ENCODE data around the gene KCNA4.
"Not testable (repeated sequence)": the region's sequence is repeated elsewhere in the genome, so short reads cannot be mapped to it uniquely, and the experiment has no call there.

KCNA4 gene

GRCh38 chr11:30016588-30017363 is at the start of gene KCNA4:
Gene KCNA4, minus strand, starts transcription at chr11:30017030. Its CDS starts 4,352 bp downstream, at chr11:30012678.
- in situ Hi-C loops (cut with MboI; ENCODE audit: low sequenced_read_pairs), result no loop called here

GRCh38 chr11:30062103-30062502 is 45.3 kb upstream of the KCNA4 start:
- in situ Hi-C loops (cut with MboI; ENCODE audit: low sequenced_read_pairs), result no loop called here

GRCh38 chr11:30059172-30059815 is 42.5 kb upstream of the KCNA4 start:
- in situ Hi-C loops (cut with MboI; ENCODE audit: low sequenced_read_pairs), result no loop called here

GRCh38 chr11:30049214-30049613 is 32.4 kb upstream of the KCNA4 start:
- in situ Hi-C loops (cut with MboI; ENCODE audit: low sequenced_read_pairs), result no loop called here

GRCh38 chr11:30046578-30046945 is 29.7 kb upstream of the KCNA4 start:
- in situ Hi-C loops (cut with MboI; ENCODE audit: low sequenced_read_pairs), result no loop called here

GRCh38 chr11:30045921-30046577 is 29.2 kb upstream of the KCNA4 start:
- in situ Hi-C loops (cut with MboI; ENCODE audit: low sequenced_read_pairs), result no loop called here

GRCh38 chr11:30045144-30045543 is 28.3 kb upstream of the KCNA4 start:
- in situ Hi-C loops (cut with MboI; ENCODE audit: low sequenced_read_pairs), result no loop called here

GRCh38 chr11:30041171-30041570 is 24.3 kb upstream of the KCNA4 start:
- in situ Hi-C loops (cut with MboI; ENCODE audit: low sequenced_read_pairs), result no loop called here

GRCh38 chr11:30034746-30035145 is 17.9 kb upstream of the KCNA4 start:
- in situ Hi-C loops (cut with MboI; ENCODE audit: low sequenced_read_pairs), result not testable (repeated sequence)

- in situ Hi-C loops (cut with MboI; ENCODE audit: low sequenced_read_pairs), result not testable (repeated sequence)
These were observed 17.3 kb upstream of the KCNA4 start for GRCh38 chr11:30034166-30034565.

- in situ Hi-C loops (cut with MboI; ENCODE audit: low sequenced_read_pairs), result no loop called here
These were observed 8.7 kb upstream of the KCNA4 start for GRCh38 chr11:30025396-30026139.

GRCh38 chr11:30023074-30023473 is 6.2 kb upstream of the KCNA4 start:
- in situ Hi-C loops (cut with MboI; ENCODE audit: low sequenced_read_pairs), result no loop called here

GRCh38 chr11:30019481-30019880 is 2.7 kb upstream of the KCNA4 start:
- in situ Hi-C loops (cut with MboI; ENCODE audit: low sequenced_read_pairs), result no loop called here

- in situ Hi-C loops (cut with MboI; ENCODE audit: low sequenced_read_pairs), result no loop called here
These were observed 1.7 kb upstream of the KCNA4 start for GRCh38 chr11:30018495-30018894.

- in situ Hi-C loops (cut with MboI; ENCODE audit: low sequenced_read_pairs), result no loop called here
These were observed 640 bp upstream of the KCNA4 start for GRCh38 chr11:30017445-30017895.

GRCh38 chr11:30015725-30016412 is 961 bp downstream of the KCNA4 start:
- in situ Hi-C loops (cut with MboI; ENCODE audit: low sequenced_read_pairs), result no loop called here

GRCh38 chr11:30012346-30012745 is 4.5 kb downstream of the KCNA4 start:
- in situ Hi-C loops (cut with MboI; ENCODE audit: low sequenced_read_pairs), result no loop called here

GRCh38 chr11:30009060-30009459 is 7.8 kb downstream of the KCNA4 start:
- in situ Hi-C loops (cut with MboI; ENCODE audit: low sequenced_read_pairs), result no loop called here

GRCh38 chr11:30006876-30007275 is 10.0 kb downstream of the KCNA4 start:
- in situ Hi-C loops (cut with MboI; ENCODE audit: low sequenced_read_pairs), result no loop called here

GRCh38 chr11:30002157-30002785 is 14.6 kb downstream of the KCNA4 start:
- in situ Hi-C loops (cut with MboI; ENCODE audit: low sequenced_read_pairs), result no loop called here
